GM21367 (cell line): ENCODE results near the gene CTNNA1.

ENCODE experiments used
- ATAC-seq: cut with Tn5 transposase; IDR thresholded peaks from one replicate; pipeline ENCODE4 v1.9.1; 2021; ENCODE audit not compliant: unreplicated experiment

CTNNA1 gene

DNA sequence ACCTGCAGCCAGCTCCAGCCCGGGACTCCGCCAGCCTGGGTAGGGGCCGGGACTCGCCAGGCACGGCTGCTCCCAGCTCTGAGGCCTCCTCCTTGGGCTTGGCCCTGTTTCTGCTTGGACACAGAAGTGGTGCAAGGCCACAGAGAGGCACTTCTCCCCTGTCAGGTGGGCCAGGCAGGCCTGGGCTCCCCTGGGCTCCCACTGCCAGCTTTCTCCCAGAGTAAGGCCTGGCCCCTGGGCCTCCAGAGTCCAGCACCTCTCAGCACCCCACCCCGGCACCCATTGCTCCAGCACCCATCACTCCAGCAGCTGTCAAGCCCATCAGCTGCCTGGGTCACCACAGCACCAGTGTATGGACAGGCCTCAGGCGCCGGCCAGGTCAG, 193.0 kb downstream of the CTNNA1 start:
- ATAC-seq, result no peak

DNA sequence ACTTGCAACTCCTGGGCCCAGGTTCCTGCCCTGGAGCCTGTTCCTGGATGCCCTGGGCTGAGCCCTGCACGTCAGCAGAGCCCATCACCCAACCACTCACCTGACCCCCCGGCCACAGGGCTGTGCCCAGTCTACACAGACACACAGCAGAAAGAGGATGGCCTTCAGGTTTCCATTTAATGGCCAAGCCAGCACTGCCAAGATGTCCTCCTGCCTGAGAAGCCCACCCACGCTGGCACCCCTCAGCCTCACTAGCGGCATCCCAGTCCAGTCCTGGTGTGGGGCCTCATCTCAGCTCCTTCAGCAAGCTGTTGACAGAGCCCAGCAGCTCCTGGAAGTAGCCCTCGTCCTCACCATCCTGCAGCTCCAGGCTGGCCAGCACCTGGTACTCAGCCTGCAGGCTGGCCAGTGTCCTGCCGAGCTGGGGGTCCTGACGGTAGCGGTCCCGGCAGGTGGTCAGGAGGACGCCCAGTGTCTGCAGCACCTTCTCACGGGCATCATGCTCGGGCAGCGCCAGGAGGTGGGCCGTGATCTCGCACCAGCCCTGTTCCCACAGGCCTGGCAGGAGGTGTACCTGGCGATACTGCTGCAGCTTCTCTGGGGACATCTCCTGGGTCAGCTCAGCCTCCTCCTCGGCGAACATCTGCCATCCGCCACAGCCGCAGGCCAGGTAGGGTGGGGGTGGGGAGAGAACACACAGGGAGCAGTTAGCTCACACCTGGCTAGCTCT, 193.8 kb downstream of the CTNNA1 start:
- no peak for ATAC-seq

DNA sequence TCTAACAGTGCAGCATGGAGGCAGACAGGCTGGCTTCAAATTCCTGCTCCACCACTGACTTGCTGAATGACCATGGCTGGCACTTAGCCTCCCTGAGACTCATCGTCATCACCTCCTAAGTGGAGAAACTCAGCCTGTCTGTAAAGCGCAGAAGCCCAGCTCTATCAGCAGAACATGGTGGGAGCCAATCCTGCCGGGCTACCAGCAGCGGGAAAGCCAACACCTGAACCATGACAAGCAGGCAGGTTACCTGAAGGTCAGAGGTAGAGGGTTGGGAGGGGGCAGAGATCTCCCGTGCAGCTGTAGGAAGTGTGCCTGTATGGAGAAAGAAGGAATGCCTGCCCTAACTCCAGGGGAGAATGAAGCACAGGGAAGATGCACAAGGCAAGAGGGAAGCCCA, 194.6 kb downstream of the CTNNA1 start:
- ATAC-seq, result no peak

DNA sequence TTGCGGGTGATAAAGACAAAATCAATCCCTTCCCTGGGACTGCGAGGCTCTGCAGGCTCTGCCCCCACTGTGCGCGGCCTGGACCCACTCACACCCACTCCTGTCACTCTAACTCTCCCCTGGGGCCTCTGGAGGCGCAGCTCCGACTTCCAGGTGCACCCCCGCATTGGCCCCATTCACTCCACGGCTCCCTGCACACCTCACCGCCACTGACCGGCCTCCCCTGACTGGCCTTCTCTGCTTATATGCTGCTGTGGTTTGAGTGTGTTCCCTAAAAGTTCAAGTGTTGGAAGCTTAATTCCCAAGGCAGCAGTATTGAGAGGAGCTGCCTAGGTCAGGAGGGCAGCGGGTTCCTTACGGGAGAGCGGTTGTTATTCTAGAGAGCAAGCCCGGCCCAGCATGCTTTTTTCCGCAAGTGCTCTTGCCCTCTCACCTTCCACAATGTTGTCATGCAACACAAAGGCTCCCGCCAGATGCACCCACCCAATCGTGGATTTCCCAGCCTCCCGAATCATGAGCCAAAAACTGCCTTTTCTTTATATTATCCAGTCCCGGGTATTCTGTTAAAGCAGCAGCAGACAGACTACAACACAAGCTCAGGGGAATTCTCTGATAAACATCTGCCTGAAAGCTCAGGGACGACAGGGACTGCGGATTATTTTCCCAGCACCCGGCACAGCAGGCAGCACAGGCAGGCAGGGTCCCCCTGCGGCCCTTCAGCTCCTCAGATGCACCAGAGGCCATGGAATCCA, 195.4 kb downstream of the CTNNA1 start:
- ATAC-seq, result no peak

DNA sequence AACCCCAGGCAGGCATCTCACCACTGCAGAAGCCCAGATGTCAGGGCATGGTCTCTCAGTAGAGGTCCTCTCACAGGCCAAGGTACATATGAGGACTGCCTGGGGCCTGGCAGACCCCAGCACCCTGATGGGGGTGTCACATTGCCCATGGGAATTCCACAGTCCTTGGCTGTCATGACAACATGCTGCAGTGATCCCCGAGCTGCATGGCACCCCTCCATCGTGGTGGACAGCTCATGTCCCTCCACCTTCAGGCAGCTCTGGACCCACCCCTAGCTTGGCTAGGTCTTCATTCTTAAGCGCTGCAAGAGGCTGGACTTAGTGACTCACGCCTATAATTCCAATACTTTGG, 196.0 kb downstream of the CTNNA1 start:
- no peak for ATAC-seq

DNA sequence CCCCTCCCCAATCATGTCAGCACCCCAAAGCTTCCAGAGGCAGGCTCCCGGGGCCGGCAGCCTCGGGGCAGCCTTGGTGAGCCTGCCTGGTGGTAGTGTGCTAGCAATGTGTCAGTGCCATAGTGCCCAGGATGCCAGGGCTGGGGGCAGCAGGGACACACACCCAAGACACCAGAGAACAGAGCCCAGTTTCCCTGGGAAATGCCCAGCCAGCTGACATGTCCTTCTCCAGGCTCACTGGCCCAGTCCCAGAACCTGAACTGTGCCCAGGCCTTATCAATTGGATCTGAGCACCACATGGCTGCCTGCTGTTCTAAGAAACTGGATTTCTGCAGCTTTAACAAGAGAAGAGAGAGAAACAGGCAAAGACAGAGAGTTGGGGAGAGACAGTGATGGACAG, 196.8 kb downstream of the CTNNA1 start:
- ATAC-seq, result no peak

DNA sequence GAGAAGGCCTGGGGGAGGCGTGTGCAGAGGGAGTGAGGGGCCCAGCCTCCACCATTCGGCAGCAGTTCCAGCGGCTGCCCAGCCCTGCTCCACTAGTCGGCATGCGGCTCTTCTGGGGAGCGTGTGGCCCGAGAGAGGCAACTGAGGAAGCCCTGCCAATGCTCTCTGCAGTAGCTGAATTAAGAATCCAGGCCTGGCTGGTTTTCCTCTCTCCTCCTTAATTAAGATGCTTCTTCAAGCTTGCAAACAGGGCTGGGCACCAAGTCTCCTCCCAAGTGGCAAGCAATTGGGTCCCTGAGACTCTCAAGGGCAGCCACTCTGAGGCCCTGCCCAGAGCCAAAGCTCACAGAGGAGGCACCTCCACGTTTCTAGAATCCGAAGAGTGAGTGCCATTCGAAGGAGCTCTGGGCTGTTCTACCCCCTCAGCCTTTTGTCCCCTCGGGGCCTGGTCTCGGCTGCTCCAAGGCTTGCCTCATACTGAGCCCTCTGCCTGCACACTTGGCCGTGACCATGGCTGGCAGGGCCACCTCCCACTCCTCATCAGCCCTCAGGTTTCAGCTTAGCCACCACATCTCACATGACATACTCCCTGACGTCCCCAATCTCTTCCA, 197.3 kb downstream of the CTNNA1 start:
- ATAC-seq, result no peak

DNA sequence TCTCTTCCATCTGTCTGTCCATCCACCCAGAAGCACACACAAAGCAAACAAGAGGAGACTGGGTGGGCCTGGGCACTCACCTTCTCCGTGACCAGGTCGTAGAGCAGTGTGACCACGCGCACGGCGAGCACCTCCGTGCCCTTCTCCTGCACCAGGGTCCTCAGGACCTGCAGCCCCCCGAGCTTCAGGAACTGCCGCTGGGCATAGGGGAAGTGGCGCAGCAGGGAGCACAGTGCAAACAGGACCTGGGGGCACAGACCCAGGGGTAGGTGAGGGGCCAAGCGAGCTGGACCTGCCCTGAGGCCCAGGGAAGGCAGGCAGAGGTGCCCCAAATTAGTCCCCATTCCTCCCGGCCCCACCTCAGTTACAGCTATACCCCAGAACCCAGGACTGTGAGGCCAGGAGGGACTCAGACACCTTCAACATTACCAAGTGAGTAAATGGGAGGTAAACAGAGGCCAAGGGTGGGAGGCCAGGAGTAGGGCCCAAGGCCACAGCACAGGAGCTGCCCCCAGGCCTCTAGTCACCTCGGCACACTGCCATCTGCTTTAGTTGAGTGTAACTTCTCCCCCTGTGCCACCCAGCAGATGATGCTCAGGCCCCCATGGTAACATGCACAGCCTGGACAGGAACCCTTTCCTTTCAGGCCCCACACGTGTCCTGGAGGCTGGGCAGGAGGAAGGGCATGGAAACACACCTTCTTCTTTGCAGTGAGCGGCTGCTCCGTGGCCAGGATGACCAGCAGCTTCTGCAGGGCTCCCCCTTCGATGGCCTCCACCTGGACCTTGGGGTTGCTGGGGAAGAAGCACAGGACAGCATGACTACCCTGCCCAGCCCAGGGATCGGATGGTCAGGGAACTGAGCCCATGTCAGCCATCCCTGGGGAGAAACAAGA, 198.1 kb downstream of the CTNNA1 start:
- no peak for ATAC-seq

DNA sequence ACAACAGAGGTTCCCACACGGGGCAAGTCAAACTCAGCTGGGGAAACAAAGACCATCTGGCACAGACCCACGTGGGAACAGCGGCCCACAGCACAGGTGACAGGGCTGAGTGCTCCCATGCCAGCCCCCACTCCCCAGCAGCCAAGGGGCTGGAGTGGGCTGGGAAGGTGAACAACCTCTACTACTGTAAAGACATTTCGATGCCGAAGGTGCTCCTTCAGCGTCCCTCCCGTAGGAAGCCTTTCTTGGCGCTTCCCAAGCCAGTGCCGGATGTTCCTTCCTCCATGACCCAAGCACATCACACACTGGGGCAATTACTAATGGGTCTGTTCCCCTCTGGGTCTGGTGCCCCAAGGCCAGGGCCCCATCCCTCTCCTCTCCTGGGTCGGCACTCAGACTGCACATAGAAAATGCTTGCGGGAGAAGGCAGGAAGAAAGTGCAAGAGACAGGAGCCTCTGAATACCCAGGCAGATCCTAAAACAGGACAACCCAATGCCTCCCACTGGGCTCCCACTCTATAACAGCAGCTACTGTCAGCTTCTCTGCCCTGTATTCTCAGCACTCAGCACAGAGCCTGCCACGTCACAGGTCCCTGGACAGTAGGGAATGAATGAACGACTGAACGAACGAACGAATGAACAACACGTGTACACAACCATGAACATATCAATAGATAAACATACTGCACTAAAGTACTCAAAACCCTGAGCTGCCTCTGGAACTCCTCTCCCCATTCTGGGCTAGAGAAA, 198.9 kb downstream of the CTNNA1 start:
- no peak for ATAC-seq

DNA sequence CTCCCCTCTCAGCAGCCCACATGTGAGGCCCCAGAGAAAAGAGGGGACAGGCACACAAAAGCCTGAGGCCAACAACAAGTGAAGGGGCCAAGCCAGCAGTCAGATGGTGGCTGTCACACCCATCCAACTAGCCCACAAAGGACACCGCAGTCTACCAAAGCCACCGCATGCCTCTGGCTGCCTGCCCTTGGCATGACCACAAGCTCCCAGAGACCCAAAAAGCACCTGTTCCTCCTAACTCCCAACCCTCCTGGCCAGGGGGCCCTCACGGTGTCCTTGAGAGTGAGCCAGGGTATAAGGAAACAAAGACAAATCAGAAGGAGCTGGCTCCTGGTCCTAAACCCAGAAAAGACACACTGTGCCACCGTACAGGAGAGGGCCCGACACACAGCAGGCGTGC, 199.7 kb downstream of the CTNNA1 start:
- ATAC-seq, result no peak

DNA sequence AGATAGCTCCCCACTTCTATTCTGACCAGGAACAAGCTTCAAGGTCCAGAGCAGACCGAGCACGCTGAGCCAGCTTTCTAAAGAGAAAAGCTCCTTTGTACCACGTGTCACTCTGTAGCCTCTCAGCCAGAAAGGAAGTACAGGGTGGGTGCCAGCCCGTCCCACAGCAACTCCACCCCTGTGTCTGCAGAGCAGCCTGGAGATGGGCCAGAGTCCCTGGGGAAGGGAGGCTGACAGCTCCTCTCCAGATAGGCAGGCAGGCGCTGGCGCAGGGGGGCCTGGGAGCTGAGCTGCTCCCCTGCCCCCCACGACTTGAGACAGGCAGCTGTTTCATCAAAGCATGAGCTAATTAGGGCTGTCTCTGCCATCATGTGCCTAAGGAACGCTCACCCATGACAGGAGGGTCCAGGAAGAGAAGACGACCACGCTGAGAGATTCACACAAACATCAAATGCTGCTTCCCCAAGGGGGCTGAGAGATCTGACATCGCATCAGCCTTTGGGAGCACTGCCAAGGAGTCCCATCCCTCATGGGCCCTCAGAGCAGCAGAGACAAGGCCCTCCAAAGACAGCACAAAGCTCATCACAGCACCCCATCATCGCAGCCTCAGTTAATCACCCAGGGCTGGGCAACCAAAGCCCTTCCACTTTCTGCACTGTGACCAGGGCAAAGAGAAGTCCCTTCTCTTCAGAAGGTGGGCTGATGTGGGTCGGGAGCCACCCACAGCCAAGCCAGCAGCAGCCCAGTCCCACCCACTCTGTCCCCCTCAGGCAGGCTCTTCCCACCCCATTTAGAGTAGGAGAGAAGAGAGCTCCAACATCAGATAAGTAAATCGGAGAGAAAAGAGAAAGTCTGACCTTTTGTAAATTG, 200.4 kb downstream of the CTNNA1 start:
- no peak for ATAC-seq

DNA sequence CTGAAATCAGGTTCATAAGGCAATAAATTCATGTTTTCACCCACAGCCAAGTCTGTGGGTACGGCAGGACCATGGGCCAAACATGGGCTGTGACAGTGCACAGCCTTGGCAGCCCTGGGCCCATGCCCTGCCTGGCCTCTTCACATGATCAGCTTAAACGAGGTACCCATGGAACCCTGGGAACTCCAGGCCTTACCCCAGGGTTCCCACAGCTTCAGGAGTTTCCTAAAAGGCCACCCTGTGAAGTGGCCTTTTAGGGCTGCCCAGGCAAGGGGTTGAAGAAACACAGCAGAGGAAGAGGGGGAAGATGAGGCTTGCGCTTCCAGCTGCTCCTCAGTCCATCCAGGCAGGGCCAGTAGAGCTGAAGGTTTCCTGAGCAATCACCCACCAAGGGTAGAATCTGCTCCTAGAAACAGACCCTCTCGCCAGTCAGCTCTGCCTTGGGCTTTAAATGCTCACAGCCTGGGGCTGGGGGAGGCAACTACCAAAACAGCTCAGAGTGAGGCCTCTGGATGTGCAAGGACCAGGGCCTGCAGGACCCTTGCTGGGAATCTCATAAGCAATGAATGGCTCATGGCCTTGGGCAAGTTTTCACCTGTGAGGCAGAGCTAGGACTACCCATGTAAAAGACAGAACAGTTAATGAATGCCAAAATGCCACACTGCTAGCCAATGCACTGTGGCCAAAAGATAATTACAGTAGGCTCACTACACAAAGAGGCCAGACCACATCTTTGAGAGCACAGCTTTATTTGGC, 201.2 kb downstream of the CTNNA1 start:
- ATAC-seq, result no peak

DNA sequence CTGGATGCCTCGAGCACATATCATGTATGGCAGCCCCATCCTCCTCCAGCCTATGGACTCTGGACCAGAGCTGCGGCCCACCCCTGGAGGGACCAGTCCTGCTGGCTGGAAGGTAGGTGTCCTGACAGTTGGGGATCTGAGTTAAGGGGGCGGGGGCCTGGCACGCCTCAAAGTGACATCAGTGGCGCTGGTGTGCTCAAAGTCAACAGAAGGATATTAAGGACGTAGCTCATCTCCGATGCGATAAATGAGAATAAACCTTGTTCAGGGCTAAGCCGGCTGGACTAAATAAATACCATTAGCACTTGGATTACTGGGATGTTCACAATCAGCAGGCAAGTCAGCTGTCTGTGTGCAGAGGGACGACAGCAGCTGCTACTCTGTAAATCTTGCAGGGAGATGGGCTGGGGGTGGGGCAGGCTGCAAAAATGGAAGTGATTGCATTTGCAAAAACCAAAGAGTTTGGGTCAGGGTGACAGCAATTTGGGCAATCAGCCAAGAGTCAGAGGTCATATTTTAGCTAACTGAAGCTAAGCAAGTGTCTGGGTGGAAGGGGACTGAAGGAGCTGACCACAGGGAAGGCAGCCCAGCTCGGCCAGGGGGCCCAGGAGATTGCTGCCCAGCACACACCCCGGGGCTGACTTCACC, 201.9 kb downstream of the CTNNA1 start:
- no peak for ATAC-seq

DNA sequence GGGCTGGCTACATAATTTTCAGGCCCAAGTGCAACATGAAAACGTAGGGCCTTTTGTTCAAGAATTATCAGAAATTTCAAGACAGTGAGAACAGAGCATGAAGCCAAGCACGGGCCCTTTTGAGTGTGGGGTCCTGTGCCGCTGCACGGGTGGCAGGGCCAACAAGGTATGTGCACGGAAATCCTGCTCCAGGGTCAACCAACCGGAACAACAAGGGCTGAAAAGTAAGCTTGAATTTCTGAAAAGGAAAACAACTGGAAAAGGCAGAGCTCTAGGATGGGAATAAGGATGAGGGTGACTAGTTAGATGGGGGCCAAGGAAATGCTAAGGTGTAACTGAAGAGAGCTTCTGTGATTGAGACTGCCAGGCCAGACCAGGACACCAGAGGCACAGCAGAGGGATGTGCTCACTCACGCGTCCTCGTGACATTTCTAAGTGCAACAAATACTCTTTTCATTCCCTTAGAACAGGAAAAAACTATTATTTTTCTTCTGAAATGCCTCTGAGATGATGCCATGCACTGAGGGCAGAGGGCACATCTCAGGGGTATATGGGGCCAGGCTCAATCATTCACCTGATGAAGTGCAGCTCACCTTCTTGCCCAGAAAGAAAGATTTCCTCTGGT, 202.6 kb downstream of the CTNNA1 start:
- ATAC-seq, result no peak

DNA sequence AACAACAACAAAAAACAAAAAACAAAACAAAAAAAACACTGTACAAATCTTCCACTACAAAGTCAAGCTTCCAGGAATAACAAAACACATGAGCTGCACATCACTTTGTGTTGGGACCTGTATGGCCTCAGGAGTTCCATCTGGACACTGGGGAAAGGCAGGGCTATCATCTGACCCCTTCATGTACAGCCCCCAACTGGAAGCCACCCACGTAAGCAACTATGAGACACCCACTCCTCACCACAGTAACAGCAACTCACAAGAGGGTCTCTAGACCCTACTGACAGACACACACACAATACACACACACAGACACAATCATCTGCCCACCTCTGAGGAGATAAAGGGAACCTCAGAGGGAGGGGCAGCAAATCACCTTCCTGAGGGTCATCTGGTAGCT, 203.6 kb downstream of the CTNNA1 start:
- ATAC-seq, result no peak

DNA sequence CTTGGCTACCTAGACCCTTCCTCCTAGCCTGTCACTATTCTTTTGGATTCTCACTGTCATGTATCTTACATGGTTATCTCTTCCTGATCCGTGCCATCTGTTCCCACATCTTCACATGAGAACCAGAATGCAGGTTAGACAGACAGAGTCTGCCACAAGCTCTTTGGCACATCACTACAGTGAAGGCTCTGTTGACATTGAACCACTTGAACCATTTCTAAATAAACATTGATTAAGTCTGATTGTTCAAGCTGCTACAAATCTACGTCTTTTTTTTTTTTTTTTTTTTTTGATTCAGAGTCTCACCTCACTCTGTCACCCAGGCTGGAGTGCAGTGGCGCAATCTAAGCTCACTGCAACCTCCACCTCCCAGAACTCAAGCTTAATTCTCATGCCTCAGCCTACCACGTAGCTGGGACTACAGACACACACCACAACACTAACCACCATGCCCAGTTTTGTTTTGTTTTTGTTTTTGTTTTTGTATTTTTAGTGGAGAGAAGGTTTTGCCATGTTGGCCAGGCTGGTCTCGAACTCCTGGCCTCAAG, 207.0 kb downstream of the CTNNA1 start:
- ATAC-seq, result no peak

DNA sequence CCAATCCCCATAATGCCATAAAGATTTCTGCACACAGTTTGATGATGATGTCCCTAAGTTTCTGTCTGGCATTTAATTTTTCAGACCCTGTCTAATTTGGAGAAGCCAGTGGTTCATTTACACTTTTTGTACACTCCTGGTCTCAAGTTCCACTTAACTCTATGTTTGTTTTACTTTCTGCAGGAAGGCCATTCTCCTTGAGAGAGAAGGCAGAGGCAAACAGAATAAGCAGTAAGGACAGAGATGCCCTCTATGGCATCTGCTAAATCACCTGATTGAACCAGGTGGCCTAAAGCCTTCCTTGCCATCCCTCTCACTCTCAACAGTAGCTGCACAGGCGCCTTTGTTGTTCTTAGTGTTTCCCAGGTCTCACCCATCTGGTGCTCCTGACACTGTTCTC, 208.0 kb downstream of the CTNNA1 start:
- ATAC-seq, result no peak

DNA sequence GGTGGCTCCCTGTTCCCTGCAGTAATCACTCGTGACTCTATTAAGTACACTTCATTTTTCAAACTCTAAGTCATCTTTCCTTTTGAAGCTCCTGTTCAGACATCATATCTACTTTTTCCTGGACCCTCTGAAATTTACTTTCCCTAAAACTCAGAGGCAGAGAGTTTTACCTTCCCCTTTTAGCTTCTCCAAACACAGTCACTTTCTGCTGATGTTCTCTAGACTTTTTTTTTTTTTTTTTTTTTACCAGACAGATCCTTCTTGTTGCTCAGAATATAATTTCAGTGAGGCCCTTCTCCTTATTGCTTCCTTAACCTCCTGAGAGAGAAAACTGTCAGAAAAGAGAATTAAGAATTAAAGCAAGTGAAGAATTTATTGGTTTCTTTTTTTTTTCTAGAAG, 208.5 kb downstream of the CTNNA1 start:
- ATAC-seq, result no peak
